Natural killer cell treated with Interleukin-12 subunit alpha and Interleukin-12 subunit beta and Interleukin-15 and Interleukin-18, amount 100 ng/mL, for 72 hours (primary cell): ENCODE results near the gene TNFRSF19. TPM values are rescaled to one million over a fixed set of nuclear protein-coding genes. Genes with fewer than 3 reads are reported as not detected.
"Not testable (repeated sequence)": the region's sequence is repeated elsewhere in the genome, so short reads cannot be mapped to it uniquely, and the experiment has no call there.

Experiments used
- ATAC-seq, 2 donors: fragments of 150-1000 bp; cut with Tn5 transposase in 1 of 2; sonication (Bioruptor Pico), chemical (Tn5 transposase) in 1 of 2; 2 replicates each; pipeline ENCODE4 v1.10.0; 2021
- DNase-seq: peaks from one replicate; pipeline ENCODE4 v3.0.0; 2022; ENCODE audit warnings: low spot score
- H3K27ac Mint-ChIP-seq, 2 donors: 1 replicate in 1 of 2; 2 replicates in 1 of 2; pipeline ENCODE4 v1.8.0; 2022; ENCODE audit warnings: mixed read lengths in 2 of 2, mild to moderate bottlenecking in 1 of 2, moderate library complexity in 1 of 2
- H3K27me3 Mint-ChIP-seq, 2 donors: 1 replicate in 1 of 2; 2 replicates in 1 of 2; pipeline ENCODE4 v1.8.0; 2022; ENCODE audit warnings: mixed read lengths in 2 of 2
- H3K36me3 Mint-ChIP-seq: one replicate; pipeline ENCODE4 v1.8.0; 2022; ENCODE audit warnings: mixed read lengths
- H3K4me1 Mint-ChIP-seq, 2 donors: 1 replicate in 1 of 2; 2 replicates in 1 of 2; pipeline ENCODE4 v1.8.0; 2022; ENCODE audit warnings: low read depth in 2 of 2, mixed read lengths in 2 of 2, mild to moderate bottlenecking in 1 of 2
- H3K4me3 Mint-ChIP-seq: one replicate; pipeline ENCODE4 v1.8.0; 2022; ENCODE audit warnings: mixed read lengths
- H3K9me3 Mint-ChIP-seq: 2 replicates; pipeline ENCODE4 v1.8.0; 2022; ENCODE audit warnings: mixed read lengths
- total RNA-seq, 2 donors: library from RNA; stranded (reverse); gene quantifications; one replicate each; pipeline ENCODE4 v1.2.3, GENCODE V29; 2022

The TNFRSF19 gene, protein sequence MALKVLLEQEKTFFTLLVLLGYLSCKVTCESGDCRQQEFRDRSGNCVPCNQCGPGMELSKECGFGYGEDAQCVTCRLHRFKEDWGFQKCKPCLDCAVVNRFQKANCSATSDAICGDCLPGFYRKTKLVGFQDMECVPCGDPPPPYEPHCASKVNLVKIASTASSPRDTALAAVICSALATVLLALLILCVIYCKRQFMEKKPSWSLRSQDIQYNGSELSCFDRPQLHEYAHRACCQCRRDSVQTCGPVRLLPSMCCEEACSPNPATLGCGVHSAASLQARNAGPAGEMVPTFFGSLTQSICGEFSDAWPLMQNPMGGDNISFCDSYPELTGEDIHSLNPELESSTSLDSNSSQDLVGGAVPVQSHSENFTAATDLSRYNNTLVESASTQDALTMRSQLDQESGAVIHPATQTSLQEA
- under 1 TPM; 0.14 to 0.17 TPM for total RNA-seq

DNA sequence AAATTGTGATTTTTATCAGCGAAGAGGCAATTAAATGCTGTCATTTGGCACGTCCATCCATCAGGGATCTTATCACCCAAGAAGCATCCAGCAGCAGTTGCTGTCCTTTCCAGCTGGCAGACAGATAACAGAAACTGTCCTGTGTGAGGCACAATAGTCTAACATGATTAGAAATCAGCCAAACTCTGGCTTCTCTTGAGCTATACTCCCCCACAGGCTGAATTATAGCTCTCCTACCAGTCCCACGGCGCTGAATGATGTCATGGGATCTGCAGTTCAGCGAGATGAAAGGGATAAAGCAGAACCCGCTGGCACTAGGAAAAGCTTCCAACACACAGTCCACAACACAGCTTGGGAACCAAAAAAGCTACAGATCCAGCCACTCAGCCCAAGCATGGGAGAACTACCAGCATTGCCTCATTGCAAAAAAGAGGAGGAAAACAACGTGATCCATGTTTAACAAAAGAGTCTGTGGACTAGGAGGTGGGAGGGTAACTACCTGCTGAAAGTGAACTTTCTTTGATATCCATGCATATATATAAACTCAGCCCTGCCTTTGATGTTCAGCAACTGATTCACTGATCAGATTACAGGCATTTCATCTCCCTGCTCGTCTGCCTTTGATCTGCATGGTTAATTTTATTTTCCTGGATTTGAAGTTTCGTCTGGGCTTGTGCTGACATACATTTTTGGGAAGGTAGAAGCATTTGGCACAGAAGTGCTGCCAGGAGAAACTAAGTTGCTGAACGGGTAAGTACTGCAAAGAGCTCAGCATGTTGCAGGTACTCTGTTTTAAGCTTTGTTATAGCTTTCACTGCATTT lies at the start of gene TNFRSF19:
TSS of gene TNFRSF19 (plus strand) at position 314 of the 822 bp plus-strand sequence. CDS start 19,772 bp downstream, outside the sequence.
- ATAC-seq (no peak), DNase-seq (no peak)
- no peak within 1 kb of the TSS for H3K27ac Mint-ChIP-seq
- H3K4me3 Mint-ChIP-seq, result no peak within 1 kb of the TSS
- no peaks in the 10 kb centered on the region for H3K4me1 Mint-ChIP-seq
- no peaks in the 10 kb centered on the region for H3K9me3 Mint-ChIP-seq
- no peaks in the 10 kb centered on the region for H3K36me3 Mint-ChIP-seq
- H3K27me3 Mint-ChIP-seq, result peaks cover 25 to 29% of the 10 kb centered on the region in 2 donors

DNA sequence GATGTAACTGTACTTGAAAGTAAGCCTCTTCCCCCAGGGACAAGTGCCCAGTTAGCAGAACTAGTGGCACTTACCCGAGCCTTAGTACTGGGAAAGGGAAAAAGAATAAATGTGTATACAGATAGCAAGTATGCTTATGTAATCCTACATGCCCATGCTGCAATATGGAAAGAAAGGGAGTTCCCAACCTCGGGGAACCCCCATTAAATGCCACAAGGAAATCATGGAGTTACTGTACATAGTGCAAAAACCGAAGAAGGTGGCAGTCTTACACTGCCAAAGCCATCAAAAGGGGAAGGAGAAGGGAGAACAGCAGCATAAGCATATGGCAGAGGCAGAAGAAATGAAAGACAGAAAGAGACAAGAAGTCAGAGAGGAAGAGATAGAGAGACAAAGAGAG lies 40.3 kb upstream of the TNFRSF19 start:
- peaks cover 0 to 13% of the 10 kb centered on the region in 2 donors for H3K27me3 Mint-ChIP-seq
- not testable (repeated sequence) for ATAC-seq, H3K4me3 Mint-ChIP-seq, H3K9me3 Mint-ChIP-seq, DNase-seq, H3K4me1 Mint-ChIP-seq, H3K27ac Mint-ChIP-seq, H3K36me3 Mint-ChIP-seq

DNA sequence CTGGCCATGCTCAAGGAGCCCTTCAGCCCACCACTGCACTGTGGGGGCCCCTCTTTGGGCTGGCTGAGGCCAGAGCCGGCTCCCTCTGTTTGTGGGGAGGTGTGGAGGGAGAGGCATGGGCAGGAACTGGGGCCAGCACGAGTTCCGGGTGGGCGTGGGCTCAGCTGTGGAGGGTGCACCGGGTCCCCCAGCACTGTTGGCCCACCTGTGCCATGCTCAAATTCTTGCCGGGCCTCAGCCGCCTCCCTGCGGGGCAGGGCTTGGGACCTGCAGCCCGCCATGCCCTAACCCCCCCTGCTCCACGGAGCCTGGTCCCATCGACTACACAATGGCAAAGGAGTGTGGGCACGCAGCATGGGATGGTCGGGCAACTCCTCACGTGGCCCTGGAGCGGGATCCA lies 38.8 kb upstream of the TNFRSF19 start:
- Mint-ChIP-seq H3K9me3 (no peaks in the 10 kb centered on the region), H3K36me3 (no peaks in the 10 kb centered on the region), H3K4me3 (no peak overlapping the region), H3K4me1 (no peaks in the 10 kb centered on the region), H3K27me3 (peaks cover 4 to 12% of the 10 kb centered on the region in 2 donors), H3K27ac (no peak overlapping the region)
- DNase-seq (no peak), ATAC-seq (no peak)

DNA sequence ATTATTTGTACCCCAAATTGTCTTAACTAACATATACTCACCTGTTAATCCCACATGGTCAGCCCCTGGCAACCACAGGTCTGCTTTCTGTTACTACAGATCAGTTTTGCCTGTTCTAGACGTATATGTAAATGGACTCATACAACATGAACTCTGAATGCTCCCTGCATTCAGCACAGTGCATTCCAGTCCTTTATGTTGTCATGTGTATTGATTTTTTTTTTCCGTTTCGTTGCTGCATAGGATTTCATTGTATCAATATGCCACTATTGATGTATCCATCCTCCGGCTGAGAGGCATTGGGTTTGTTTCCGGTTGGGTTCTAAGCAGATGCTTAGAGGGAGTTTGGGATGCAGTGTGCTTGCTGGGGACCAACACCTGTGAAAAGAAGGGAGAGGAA lies 36.1 kb upstream of the TNFRSF19 start:
- DNase-seq (no peak), ATAC-seq (no peak)
- H3K27me3 Mint-ChIP-seq, result peaks cover 7 to 13% of the 10 kb centered on the region in 2 donors
- no peak overlapping the region for H3K27ac Mint-ChIP-seq
- no peaks in the 10 kb centered on the region for H3K36me3 Mint-ChIP-seq
- no peaks in the 10 kb centered on the region for H3K4me1 Mint-ChIP-seq
- H3K4me3 Mint-ChIP-seq, result no peak overlapping the region
- no peaks in the 10 kb centered on the region for H3K9me3 Mint-ChIP-seq

DNA sequence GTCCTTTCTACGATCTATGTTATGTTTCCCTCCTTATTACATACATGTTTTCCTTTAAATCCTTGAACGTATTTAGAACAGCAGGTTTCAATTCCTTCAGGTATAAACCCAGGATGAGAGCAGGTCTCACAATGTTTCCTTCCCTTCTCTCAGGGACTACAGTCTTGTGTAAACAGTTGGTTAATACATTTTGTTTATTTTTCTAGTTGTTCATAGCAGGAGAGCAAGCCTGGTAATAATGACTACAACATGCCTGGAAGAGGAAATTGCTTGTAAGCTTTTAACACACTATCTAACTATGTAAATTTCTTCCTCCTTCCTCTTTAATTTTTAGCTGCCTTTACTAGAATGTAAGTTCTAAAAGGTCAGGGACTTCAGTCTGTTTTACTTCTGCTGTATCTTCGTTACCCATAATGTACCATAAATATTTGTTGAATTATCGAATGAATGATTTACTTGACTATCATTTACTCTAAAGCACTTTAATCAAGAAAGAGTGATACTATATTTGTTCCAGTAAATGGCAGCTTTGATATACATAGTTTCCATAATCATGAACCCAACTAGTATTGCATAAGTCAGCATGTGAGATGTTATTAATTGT lies 28.9 kb upstream of the TNFRSF19 start:
- no peak for DNase-seq
- H3K4me1 Mint-ChIP-seq, result no peaks in the 10 kb centered on the region
- H3K9me3 Mint-ChIP-seq, result no peaks in the 10 kb centered on the region
- no peaks in the 10 kb centered on the region for H3K36me3 Mint-ChIP-seq
- no peak for ATAC-seq
- H3K27me3 Mint-ChIP-seq, result peaks cover 12 to 31% of the 10 kb centered on the region in 2 donors
- no peak overlapping the region for H3K4me3 Mint-ChIP-seq
- no peak overlapping the region for H3K27ac Mint-ChIP-seq

DNA sequence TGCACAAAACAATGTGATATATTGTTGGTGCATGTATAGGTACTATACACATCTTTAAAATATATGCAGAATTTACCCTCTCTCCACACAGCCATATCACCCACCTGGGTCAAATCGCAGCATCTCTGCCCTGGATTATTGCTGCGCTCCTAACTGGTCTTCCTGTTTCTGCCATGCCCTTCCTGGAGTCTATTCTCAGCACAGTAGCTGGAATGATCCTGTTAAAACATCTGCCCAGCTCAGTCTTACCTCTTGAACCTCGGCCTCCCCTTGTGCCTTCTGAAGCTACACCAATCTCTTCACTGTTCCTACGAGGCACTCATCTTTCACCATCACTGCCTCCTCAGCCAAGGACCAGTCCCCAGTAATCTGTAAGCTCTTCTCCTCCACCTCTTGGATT lies 25.5 kb upstream of the TNFRSF19 start:
- DNase-seq, result no peak
- Mint-ChIP-seq H3K36me3 (no peaks in the 10 kb centered on the region), H3K9me3 (no peaks in the 10 kb centered on the region), H3K4me1 (no peaks in the 10 kb centered on the region), H3K27ac (no peak overlapping the region), H3K27me3 (peaks cover 14 to 27% of the 10 kb centered on the region in 2 donors), H3K4me3 (no peak overlapping the region)
- ATAC-seq, result no peak

DNA sequence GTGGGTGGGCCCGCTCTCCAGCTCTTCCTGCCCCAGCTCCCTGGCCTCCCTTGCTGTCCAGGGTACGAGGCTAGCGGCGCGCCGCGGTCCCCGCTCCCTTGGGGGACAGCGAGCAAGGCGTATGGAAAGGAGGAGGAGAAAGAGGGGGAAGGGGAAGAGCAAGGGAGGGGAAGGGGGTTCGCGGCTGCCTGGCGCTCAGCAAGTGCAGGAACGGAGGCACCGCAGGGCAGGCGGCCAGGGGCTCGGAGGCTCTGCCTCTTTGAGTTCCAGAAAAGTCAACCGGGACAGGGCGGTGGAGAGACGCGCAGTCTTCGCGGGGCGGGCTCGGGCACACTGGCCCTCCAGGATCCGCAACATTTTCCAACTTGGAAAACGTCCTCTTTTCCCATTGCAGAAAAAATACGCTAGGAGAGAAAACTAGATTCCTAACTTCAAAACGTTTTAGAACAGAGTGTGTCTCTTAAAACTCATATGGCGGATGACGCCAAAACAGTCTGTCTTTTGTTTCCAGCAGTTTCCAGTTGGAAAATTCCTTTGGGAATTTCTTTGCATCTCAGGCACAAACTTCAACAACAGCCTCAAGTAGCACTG lies 23.1 kb upstream of the TNFRSF19 start:
- H3K27ac Mint-ChIP-seq, result no peak overlapping the region
- H3K9me3 Mint-ChIP-seq, result no peaks in the 10 kb centered on the region
- no peaks in the 10 kb centered on the region for H3K36me3 Mint-ChIP-seq
- ATAC-seq (no peak), DNase-seq (no peak)
- H3K4me3 Mint-ChIP-seq, result no peak overlapping the region
- peaks cover 7 to 23% of the 10 kb centered on the region in 2 donors for H3K27me3 Mint-ChIP-seq
- no peaks in the 10 kb centered on the region for H3K4me1 Mint-ChIP-seq

DNA sequence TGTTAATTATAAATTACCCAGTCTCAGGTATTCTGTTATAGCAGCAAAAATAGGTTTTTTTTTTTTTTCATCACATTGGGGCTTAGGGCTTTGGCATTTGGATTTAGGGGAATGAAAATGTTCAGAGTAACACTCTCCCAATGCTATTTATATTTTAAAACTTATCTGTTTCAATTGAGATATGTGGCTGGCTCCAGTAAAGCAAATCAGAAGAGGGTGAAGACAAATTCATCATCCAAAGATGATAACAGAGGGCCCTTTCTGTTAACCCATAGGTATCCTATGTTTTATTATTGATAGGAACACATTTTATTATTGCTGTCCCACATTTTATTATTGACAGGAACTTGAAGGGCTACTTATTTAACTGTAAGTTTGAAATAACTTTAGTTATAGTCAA lies 20.5 kb upstream of the TNFRSF19 start:
- peaks cover 7 to 18% of the 10 kb centered on the region in 2 donors for H3K27me3 Mint-ChIP-seq
- DNase-seq (no peak), ATAC-seq (no peak)
- no peak overlapping the region for H3K4me3 Mint-ChIP-seq
- no peak overlapping the region for H3K27ac Mint-ChIP-seq
- H3K36me3 Mint-ChIP-seq, result no peaks in the 10 kb centered on the region
- H3K9me3 Mint-ChIP-seq, result no peaks in the 10 kb centered on the region
- H3K4me1 Mint-ChIP-seq, result no peaks in the 10 kb centered on the region

DNA sequence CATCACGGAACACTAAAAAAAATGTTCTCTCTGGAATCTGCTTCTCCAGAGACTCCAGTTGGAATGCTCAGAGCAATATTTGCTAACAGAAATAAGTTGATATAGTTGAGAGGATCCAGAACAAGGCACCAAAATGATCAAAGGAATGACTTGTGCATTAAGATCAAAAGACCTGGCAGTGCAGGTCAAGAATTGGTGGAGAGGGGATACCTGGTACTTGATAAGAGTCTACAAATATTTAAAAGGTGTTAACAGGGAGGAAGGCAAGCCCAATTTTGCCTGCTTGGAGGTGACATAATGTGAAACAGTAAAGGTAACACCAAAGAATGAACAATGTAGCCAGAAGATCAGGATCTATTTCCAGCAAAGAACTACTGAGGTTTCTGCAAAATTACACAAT lies 20.0 kb upstream of the TNFRSF19 start:
- Mint-ChIP-seq H3K4me3 (no peak overlapping the region), H3K27me3 (peaks cover 11 to 18% of the 10 kb centered on the region in 2 donors), H3K9me3 (no peaks in the 10 kb centered on the region), H3K27ac (no peak overlapping the region), H3K4me1 (no peaks in the 10 kb centered on the region), H3K36me3 (no peaks in the 10 kb centered on the region)
- DNase-seq, result no peak
- no peak for ATAC-seq

DNA sequence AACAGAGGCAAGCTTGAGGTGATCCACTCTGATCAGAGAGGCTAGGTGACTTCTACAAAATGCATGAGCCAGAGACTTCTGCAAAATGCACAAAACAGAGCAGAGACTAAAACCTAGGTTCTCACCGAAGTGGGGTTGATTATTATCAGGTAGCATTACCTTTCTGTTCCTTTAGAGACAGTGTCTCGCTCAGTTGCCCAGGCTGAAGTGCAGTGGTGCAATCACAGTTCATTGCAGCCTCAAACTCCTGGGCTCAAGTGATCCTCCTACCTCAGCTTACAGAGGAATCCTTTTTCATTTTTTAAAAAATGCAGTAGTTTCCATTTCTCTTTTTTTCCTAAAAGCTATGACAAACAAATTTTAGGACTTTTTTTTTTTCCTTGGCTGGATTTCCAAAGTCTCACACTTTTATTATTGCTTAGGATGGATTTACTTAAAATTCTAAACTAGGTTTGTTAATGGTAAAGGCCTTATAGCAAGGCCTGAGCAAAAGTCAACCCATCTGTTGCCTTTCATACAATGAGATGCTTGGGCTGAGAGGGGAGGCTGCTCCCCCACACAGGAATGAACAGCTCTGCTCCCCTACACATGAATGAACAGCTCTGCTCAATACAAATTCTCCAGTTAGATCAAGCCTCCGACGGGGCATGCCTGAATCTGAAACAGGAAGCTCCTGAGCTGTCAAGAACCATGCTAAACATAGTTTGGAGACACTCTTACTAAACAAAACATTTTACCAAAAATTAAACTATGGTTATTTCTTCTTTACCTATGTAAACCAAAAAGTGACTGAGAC lies 18.8 kb upstream of the TNFRSF19 start:
- no peak overlapping the region for H3K4me3 Mint-ChIP-seq
- no peaks in the 10 kb centered on the region for H3K36me3 Mint-ChIP-seq
- no peaks in the 10 kb centered on the region for H3K9me3 Mint-ChIP-seq
- peaks cover 16 to 24% of the 10 kb centered on the region in 2 donors for H3K27me3 Mint-ChIP-seq
- H3K27ac Mint-ChIP-seq, result no peak overlapping the region
- no peak for ATAC-seq
- DNase-seq, result no peak
- no peaks in the 10 kb centered on the region for H3K4me1 Mint-ChIP-seq

DNA sequence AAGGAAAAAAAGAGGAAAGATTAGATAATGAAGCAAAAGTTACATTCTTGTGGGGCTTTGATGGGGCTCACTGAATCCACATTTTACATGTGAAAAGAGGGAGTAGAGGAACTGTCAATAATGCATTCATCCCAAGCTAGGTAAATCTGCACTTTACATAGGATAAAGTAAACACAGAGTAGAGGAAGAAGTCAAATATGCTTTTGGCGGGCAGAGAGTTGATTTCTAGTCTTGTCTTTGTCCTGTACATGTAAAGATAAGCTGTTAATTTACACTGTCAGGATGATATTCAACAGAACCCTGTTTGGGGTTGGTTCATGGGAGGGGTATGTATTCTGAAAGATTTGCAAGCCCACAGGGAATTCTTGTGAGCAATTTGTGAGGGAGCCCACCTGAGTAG lies 18.0 kb upstream of the TNFRSF19 start:
- ATAC-seq (no peak), DNase-seq (no peak)
- no peak overlapping the region for H3K4me3 Mint-ChIP-seq
- no peaks in the 10 kb centered on the region for H3K36me3 Mint-ChIP-seq
- H3K9me3 Mint-ChIP-seq, result no peaks in the 10 kb centered on the region
- H3K4me1 Mint-ChIP-seq, result no peaks in the 10 kb centered on the region
- peaks cover 14 to 24% of the 10 kb centered on the region in 2 donors for H3K27me3 Mint-ChIP-seq
- no peak overlapping the region for H3K27ac Mint-ChIP-seq

DNA sequence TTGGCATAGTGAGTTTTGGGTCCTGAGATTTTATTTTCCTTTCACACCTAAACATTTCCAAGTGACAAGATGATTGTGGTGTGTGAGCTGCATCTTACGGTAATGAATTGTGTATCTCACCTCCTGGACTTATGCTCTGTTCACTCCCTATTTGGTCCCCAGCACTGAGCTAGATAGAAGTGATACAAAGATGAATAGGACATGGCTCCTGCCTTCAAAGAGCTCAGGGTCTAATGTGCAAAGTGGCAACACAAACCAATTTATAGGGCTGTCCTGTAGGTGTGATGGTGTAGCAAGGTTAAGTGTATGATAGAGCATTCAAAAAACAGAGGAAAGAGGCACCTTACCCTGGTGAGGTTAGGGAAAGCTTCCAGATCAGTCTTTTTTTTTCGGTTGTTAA lies 17.6 kb upstream of the TNFRSF19 start:
- Mint-ChIP-seq H3K9me3 (no peaks in the 10 kb centered on the region), H3K27ac (no peak overlapping the region), H3K4me3 (no peak overlapping the region), H3K27me3 (peaks cover 11 to 24% of the 10 kb centered on the region in 2 donors), H3K36me3 (no peaks in the 10 kb centered on the region), H3K4me1 (no peaks in the 10 kb centered on the region)
- DNase-seq, result no peak
- no peak for ATAC-seq

DNA sequence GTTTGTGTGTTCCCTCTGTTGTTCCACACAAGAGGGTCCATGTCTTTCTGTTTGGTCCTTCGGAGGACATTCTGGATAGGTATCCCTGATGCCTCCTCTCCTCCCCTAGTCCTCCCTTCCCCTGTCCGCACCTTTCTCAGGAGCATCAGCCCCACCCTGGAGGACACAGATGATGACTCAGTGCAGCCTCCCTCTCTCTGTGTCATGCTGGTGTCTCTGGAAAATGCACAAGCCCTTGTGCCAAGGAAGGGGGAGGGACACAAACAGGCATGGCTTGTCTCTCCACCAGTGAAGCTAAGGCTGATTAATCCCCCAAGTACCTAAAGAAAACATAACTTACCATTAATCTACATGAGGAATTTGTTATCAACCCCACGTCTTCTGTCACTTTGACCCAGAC lies 16.2 kb upstream of the TNFRSF19 start:
- no peak overlapping the region for H3K4me3 Mint-ChIP-seq
- peaks cover 11 to 24% of the 10 kb centered on the region in 2 donors for H3K27me3 Mint-ChIP-seq
- H3K36me3 Mint-ChIP-seq, result no peaks in the 10 kb centered on the region
- H3K9me3 Mint-ChIP-seq, result no peaks in the 10 kb centered on the region
- no peaks in the 10 kb centered on the region for H3K4me1 Mint-ChIP-seq
- no peak for ATAC-seq
- no peak for DNase-seq
- no peak overlapping the region for H3K27ac Mint-ChIP-seq
